ENCODE data around the gene C5orf47.

- TF ChIP-seq CTCF (IDR thresholded peaks at IDR 0.05) (no peak), EZH2 (IDR thresholded peaks at IDR 0.05; ENCODE audit: borderline replicate concordance, insufficient read depth, low read depth, low read length, poor library complexity, severe bottlenecking) (no peak)
These were observed 14.8 kb downstream of the C5orf47 start for GRCh38 chr5:174003795-174004194.
